ENCODE results near the gene DNM3.

DNA sequence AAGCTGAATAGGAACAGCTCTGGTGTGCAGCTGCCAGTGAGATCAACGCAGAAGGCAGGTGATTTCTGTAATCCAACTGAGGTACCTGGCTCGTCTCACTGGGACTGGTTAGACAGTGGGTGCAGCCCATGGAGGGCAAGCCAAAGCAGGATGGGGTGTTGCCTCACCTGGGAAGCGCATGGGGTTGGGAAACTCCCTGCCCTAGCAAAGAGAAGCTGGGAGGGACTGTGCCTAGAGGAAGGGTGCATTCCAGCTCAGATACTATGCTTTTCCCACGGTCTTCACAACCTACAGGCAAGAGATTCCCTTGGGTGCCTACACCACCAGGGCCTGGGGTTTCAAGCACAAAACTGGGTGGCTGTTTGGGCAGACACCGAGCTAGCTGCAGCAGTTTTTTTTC is 183.2 kb downstream of the DNM3 start:
- TF ChIP-seq SP7 (tag by site-specific recombination; IDR thresholded peaks at IDR 0.05) (no peak), ZNF707 (tag by site-specific recombination; IDR thresholded peaks at IDR 0.05) (no peak), ZNF645 (tag by site-specific recombination; IDR thresholded peaks at IDR 0.05) (no peak), ZNF548 (tag by site-specific recombination; IDR thresholded peaks at IDR 0.05) (no peak), YY1 (tag by site-specific recombination; IDR thresholded peaks at IDR 0.05) (no peak), OSR2 (tag by site-specific recombination; IDR thresholded peaks at IDR 0.05) (no peak), ZBTB8A (tag by site-specific recombination; IDR thresholded peaks at IDR 0.05) (no peak), ZSCAN4 (tag by site-specific recombination; IDR thresholded peaks at IDR 0.05) (no peak), ZSCAN18 (tag by site-specific recombination; IDR thresholded peaks at IDR 0.05) (no peak), ZNF501 (tag by site-specific recombination; IDR thresholded peaks at IDR 0.05) (no peak), ZNF433 (tag by site-specific recombination; IDR thresholded peaks at IDR 0.05; ENCODE audit: low read depth) (no peak), ZNF510 (tag by site-specific recombination; IDR thresholded peaks at IDR 0.05; ENCODE audit: insufficient replicate concordance) (no peak)
- TF ChIP-seq, protein P1, sequence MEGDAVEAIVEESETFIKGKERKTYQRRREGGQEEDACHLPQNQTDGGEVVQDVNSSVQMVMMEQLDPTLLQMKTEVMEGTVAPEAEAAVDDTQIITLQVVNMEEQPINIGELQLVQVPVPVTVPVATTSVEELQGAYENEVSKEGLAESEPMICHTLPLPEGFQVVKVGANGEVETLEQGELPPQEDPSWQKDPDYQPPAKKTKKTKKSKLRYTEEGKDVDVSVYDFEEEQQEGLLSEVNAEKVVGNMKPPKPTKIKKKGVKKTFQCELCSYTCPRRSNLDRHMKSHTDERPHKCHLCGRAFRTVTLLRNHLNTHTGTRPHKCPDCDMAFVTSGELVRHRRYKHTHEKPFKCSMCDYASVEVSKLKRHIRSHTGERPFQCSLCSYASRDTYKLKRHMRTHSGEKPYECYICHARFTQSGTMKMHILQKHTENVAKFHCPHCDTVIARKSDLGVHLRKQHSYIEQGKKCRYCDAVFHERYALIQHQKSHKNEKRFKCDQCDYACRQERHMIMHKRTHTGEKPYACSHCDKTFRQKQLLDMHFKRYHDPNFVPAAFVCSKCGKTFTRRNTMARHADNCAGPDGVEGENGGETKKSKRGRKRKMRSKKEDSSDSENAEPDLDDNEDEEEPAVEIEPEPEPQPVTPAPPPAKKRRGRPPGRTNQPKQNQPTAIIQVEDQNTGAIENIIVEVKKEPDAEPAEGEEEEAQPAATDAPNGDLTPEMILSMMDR (tag by site-specific recombination; IDR thresholded peaks at IDR 0.05) = no peak
